ENCODE measurements around the gene GRK2.

DNA sequence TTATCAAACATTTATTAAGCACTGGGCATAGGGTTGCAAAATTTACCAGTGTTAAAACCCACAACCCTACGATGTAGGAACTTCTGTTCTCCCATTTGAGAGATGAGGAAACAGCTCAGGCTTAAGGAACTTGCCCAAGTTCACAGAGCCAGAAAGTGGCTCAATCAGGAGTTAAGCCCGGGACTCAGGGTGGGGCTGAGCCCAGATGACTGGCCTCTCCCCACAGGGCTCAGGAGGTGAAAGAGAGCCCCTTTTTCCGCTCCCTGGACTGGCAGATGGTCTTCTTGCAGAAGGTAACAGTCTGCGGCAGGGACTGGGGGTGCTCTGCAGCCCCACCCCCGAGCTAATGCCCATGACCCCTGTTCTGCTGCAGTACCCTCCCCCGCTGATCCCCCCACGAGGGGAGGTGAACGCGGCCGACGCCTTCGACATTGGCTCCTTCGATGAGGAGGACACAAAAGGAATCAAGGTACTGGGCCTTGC is 17.2 kb downstream of the GRK2 start:
- TF ChIP-seq POLR2AphosphoS5 (IDR thresholded peaks at IDR 0.05) (no peak), RAD21 (conservative IDR thresholded peaks at IDR 0.05) (no peak), EP300 (conservative IDR thresholded peaks at IDR 0.05; ENCODE audit: poor library complexity, severe bottlenecking) (no peak), SMC3 (conservative IDR thresholded peaks at IDR 0.05; ENCODE audit: poor library complexity) (no peak), EZH2 (IDR thresholded peaks at IDR 0.05; ENCODE audit: borderline replicate concordance, insufficient read depth, low read length, poor library complexity, severe bottlenecking) (no peak)
- TF ChIP-seq, protein P1, sequence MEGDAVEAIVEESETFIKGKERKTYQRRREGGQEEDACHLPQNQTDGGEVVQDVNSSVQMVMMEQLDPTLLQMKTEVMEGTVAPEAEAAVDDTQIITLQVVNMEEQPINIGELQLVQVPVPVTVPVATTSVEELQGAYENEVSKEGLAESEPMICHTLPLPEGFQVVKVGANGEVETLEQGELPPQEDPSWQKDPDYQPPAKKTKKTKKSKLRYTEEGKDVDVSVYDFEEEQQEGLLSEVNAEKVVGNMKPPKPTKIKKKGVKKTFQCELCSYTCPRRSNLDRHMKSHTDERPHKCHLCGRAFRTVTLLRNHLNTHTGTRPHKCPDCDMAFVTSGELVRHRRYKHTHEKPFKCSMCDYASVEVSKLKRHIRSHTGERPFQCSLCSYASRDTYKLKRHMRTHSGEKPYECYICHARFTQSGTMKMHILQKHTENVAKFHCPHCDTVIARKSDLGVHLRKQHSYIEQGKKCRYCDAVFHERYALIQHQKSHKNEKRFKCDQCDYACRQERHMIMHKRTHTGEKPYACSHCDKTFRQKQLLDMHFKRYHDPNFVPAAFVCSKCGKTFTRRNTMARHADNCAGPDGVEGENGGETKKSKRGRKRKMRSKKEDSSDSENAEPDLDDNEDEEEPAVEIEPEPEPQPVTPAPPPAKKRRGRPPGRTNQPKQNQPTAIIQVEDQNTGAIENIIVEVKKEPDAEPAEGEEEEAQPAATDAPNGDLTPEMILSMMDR (IDR thresholded peaks at IDR 0.05; ENCODE audit: poor library complexity, severe bottlenecking) = no peak
- TF ChIP-seq, protein P2, sequence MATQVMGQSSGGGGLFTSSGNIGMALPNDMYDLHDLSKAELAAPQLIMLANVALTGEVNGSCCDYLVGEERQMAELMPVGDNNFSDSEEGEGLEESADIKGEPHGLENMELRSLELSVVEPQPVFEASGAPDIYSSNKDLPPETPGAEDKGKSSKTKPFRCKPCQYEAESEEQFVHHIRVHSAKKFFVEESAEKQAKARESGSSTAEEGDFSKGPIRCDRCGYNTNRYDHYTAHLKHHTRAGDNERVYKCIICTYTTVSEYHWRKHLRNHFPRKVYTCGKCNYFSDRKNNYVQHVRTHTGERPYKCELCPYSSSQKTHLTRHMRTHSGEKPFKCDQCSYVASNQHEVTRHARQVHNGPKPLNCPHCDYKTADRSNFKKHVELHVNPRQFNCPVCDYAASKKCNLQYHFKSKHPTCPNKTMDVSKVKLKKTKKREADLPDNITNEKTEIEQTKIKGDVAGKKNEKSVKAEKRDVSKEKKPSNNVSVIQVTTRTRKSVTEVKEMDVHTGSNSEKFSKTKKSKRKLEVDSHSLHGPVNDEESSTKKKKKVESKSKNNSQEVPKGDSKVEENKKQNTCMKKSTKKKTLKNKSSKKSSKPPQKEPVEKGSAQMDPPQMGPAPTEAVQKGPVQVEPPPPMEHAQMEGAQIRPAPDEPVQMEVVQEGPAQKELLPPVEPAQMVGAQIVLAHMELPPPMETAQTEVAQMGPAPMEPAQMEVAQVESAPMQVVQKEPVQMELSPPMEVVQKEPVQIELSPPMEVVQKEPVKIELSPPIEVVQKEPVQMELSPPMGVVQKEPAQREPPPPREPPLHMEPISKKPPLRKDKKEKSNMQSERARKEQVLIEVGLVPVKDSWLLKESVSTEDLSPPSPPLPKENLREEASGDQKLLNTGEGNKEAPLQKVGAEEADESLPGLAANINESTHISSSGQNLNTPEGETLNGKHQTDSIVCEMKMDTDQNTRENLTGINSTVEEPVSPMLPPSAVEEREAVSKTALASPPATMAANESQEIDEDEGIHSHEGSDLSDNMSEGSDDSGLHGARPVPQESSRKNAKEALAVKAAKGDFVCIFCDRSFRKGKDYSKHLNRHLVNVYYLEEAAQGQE (IDR thresholded peaks at IDR 0.05; ENCODE audit: borderline replicate concordance) = no peak

Data from neural cell (in vitro differentiated cells).